Activated naive CD4-positive, alpha-beta T cell treated with anti-CD3 and anti-CD28 coated beads, Interleukin-2, amount 50 U/mL, for 16 hours (primary cell): ENCODE results near the gene POLG.

Source experiments
- DNase-seq: peaks from one replicate; pipeline ENCODE4 v3.0.0-alpha.2; 2020

POLG gene

GRCh38 chr15:89334510-89335297 lies at the start of gene POLG:
Gene POLG (minus strand): TSS chr15:89334824. CDS start chr15:89333754, 1,070 bp downstream.
- peak; percentile 98 for DNase-seq

GRCh38 chr15:89384176-89384604 lies 49.6 kb upstream of the POLG start:
- no peak for DNase-seq

GRCh38 chr15:89383365-89384175 lies 48.9 kb upstream of the POLG start:
- no peak for DNase-seq

GRCh38 chr15:89381888-89382686 lies 47.5 kb upstream of the POLG start:
- DNase-seq: no peak

GRCh38 chr15:89381331-89381730 lies 46.7 kb upstream of the POLG start:
- DNase-seq: no peak

- DNase-seq: no peak
Observed at GRCh38 chr15:89379818-89380217, 45.2 kb upstream of the POLG start.

GRCh38 chr15:89379251-89379695 lies 44.6 kb upstream of the POLG start:
- DNase-seq: no peak

GRCh38 chr15:89378296-89379151 lies 43.9 kb upstream of the POLG start:
- peak; percentile 27 for DNase-seq

- no peak for DNase-seq
Observed at GRCh38 chr15:89377842-89378295, 43.2 kb upstream of the POLG start.

- no peak for DNase-seq
Observed at GRCh38 chr15:89377024-89377841, 42.6 kb upstream of the POLG start.

- no peak for DNase-seq
Observed at GRCh38 chr15:89376388-89376787, 41.8 kb upstream of the POLG start.

GRCh38 chr15:89375093-89376005 lies 40.7 kb upstream of the POLG start:
- no peak for DNase-seq

GRCh38 chr15:89374086-89374981 lies 39.7 kb upstream of the POLG start:
- DNase-seq: no peak

GRCh38 chr15:89372069-89372935 lies 37.7 kb upstream of the POLG start:
- no peak for DNase-seq

GRCh38 chr15:89371228-89372044 lies 36.8 kb upstream of the POLG start:
- no peak for DNase-seq

- no peak for DNase-seq
Observed at GRCh38 chr15:89370978-89371227, 36.3 kb upstream of the POLG start.
